DND-41 (cell line): ENCODE results near the gene NARF.

Experiments used
- ATAC-seq: fragments of 200-7000 bp; cut with Tn5 transposase; 3 replicates; pipeline ENCODE4 v1.9.1; 2021; ENCODE audit warnings: low read depth; ENCODE audit not compliant: insufficient read depth
- DNase-seq: peaks from one replicate; pipeline ENCODE4 v3.0.0-alpha.2; 2020
- H2AFZ ChIP-seq: 2 replicates; pipeline ENCODE4 v1.6.0; 2012; ENCODE audit warnings: low read depth, low read length
- H3K27ac ChIP-seq: 2 replicates; pipeline ENCODE4 v1.5.1; 2012; ENCODE audit warnings: low read length, inconsistent platforms
- H3K27me3 ChIP-seq: fragments of 200-600 bp; sonication (generic); 2 replicates; pipeline ENCODE4 v1.6.0; 2012; ENCODE audit warnings: low read length, mild to moderate bottlenecking, inconsistent platforms; ENCODE audit not compliant: insufficient read depth, poor library complexity
- H3K36me3 ChIP-seq: 2 replicates; pipeline ENCODE4 v1.5.1; 2012; ENCODE audit warnings: low read length, inconsistent platforms; ENCODE audit not compliant: insufficient read depth
- H3K4me1 ChIP-seq: 2 replicates; pipeline ENCODE4 v1.5.1; 2012; ENCODE audit warnings: mild to moderate bottlenecking, low read length; ENCODE audit not compliant: insufficient read depth
- H3K4me2 ChIP-seq: 2 replicates; pipeline ENCODE4 v1.6.0; 2012; ENCODE audit warnings: mild to moderate bottlenecking, moderate library complexity, low read length, inconsistent platforms; ENCODE audit not compliant: insufficient read depth
- H3K4me3 ChIP-seq, 2 experiments: fragments of 200-600 bp in 1 of 2; shearing (Covaris generic) in 1 of 2; 2 replicates each; pipeline ENCODE4 v1.5.1; 2012 to 2016; ENCODE audit warnings: inconsistent platforms in 2 of 2, low read length in 2 of 2, mild to moderate bottlenecking in 2 of 2, low read depth in 1 of 2, moderate library complexity in 1 of 2
- H3K79me2 ChIP-seq: 2 replicates; pipeline ENCODE4 v1.6.0; 2012; ENCODE audit warnings: low read length, inconsistent platforms; ENCODE audit not compliant: insufficient read depth
- H3K9ac ChIP-seq: 2 replicates; pipeline ENCODE4 v1.6.0; 2012; ENCODE audit warnings: low read depth, mild to moderate bottlenecking, inconsistent platforms, low read length, moderate library complexity
- H3K9me3 ChIP-seq: 2 replicates; pipeline ENCODE4 v1.5.1; 2012; ENCODE audit warnings: low read length, moderate library complexity, mild to moderate bottlenecking, inconsistent platforms; ENCODE audit not compliant: insufficient read depth, severe bottlenecking
- H4K20me1 ChIP-seq: 2 replicates; pipeline ENCODE4 v1.6.0; 2012; ENCODE audit warnings: low read length; ENCODE audit not compliant: insufficient read depth
- CTCF ChIP-seq: IDR thresholded peaks from 2 replicates; pipeline ENCODE4 v1.5.1; 2012; ENCODE audit warnings: borderline replicate concordance, low read length, moderate library complexity, mild to moderate bottlenecking; ENCODE audit not compliant: poor library complexity, severe bottlenecking; ENCODE audit errors: extremely low read depth
- EZH2 ChIP-seq: IDR thresholded peaks from 3 replicates; pipeline ENCODE4 v1.6.1; 2012; ENCODE audit warnings: borderline replicate concordance, low read depth, mild to moderate bottlenecking, moderate library complexity, low read length, inconsistent platforms; ENCODE audit not compliant: severe bottlenecking

Gene NARF

DNA sequence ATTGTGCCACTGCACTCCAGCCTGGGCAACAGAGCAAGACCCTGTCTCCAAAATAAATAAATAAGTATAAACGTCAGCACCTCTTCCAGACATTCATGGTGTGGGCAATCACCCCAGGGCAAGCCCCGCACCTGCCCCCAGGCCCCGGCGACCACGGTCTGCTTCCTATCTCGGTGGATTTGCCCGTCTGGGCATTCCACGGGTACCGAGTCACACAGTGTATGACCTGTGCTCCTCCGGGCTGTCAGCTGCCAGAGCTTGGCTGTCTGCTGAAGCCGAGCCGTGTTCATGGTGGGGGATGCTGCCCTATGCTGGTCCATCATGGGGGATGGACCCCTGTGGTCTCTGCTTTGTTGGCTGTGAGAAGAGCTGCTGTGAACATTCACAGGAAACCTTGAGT, 23.4 kb upstream of the NARF start:
- Histone ChIP-seq H3K4me3 (no peak overlapping the region), H3K27me3 (no peaks in the 10 kb centered on the region), H3K9me3 (no peaks in the 10 kb centered on the region), H3K27ac (no peak overlapping the region), H3K9ac (no peak overlapping the region), H3K4me2 (no peak overlapping the region), H3K79me2 (no peaks in the 10 kb centered on the region), H3K36me3 (peaks cover 33% of the 10 kb centered on the region), H3K4me1 (peaks cover 7% of the 10 kb centered on the region; the same call in 1 of the 2 replicates), H4K20me1 (peaks cover 4% of the 10 kb centered on the region; the same call in 1 of the 2 replicates), H2AFZ (no peak overlapping the region)
- no peak for TF ChIP-seq CTCF
- TF ChIP-seq EZH2, result no peak
- DNase-seq (no peak), ATAC-seq (no peak)

DNA sequence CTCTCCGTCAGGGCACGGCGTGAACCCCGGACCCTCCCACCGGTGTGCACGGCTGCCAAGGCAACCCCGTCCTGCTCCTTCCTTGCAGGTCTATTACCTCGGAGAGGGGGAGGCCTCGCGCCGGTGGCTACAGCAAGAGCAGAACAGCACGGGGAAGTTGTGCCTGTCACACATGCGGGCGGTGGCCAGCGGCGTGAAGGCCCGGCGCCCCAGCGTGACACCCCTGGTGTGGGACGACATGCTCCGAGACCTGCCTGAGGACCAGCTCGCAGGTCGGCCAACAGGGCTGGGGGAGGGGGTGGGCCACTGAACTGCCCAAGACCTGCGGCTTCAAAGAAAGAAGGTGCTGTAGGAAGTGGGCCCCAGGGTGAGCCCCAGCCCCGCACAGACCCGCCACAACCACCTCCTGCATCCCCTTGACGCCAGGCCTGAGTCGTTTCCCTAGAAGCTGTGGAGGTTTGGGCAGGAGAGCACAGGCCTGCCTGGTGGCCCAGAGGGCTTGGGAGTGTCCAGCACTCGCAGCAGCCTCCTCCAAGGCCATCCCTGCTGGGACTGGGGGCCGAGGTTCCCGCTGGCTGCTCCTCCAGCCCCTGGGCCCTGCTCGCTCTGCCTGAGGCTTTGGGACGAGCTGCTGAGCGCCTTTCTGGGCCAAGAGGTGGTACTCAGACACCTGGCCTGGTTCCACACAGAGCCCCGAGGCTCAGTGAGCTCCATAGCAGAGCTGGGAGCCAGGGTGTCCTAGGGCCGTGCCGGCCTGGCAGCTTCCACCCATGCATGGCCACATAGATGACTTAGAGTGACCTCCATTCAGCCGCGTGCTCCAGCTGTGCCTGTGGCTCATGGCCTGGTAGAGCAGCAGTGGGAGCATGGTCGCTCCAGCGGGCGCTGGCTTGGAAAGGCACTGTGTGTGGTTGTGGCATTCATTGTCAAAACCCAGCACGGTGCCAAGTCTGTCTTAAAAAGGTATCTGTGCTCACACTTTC, 22.6 kb upstream of the NARF start:
- H3K9ac ChIP-seq, result no peak overlapping the region
- DNase-seq, result no peak
- no peak overlapping the region for H2AFZ ChIP-seq
- no peak for ATAC-seq
- no peak overlapping the region for H3K4me2 ChIP-seq
- peaks cover 7% of the 10 kb centered on the region; the same call in 1 of the 2 replicates for H3K4me1 ChIP-seq
- no peaks in the 10 kb centered on the region for H3K79me2 ChIP-seq
- H3K27ac ChIP-seq, result no peak overlapping the region
- H3K4me3 ChIP-seq, result no peak overlapping the region
- H4K20me1 ChIP-seq, result peaks cover 7% of the 10 kb centered on the region; the same call in 1 of the 2 replicates
- TF ChIP-seq EZH2 (no peak), CTCF (no peak)
- H3K36me3 ChIP-seq, result peaks cover 33% of the 10 kb centered on the region
- no peaks in the 10 kb centered on the region for H3K9me3 ChIP-seq
- H3K27me3 ChIP-seq, result no peaks in the 10 kb centered on the region

GRCh38 chr17:82436601-82437324, 21.8 kb upstream of the NARF start:
- no peak overlapping the region for H2AFZ ChIP-seq
- no peaks in the 10 kb centered on the region for H3K9me3 ChIP-seq
- H3K4me1 ChIP-seq, result peaks cover 7% of the 10 kb centered on the region; the same call in 1 of the 2 replicates
- peaks cover 10% of the 10 kb centered on the region for H4K20me1 ChIP-seq
- peaks cover 37% of the 10 kb centered on the region for H3K36me3 ChIP-seq
- no peaks in the 10 kb centered on the region for H3K79me2 ChIP-seq
- no peak for TF ChIP-seq EZH2
- TF ChIP-seq CTCF, result no peak
- H3K27ac ChIP-seq, result no peak overlapping the region
- no peak for ATAC-seq
- H3K9ac ChIP-seq, result no peak overlapping the region
- DNase-seq, result no peak
- no peak overlapping the region for H3K4me2 ChIP-seq
- H3K4me3 ChIP-seq, result no peak overlapping the region
- no peaks in the 10 kb centered on the region for H3K27me3 ChIP-seq
